Coronary artery (tissue), 2 donors: Measurements from ENCODE around the gene DSCAML1.

Source experiments
- DNase-seq: peaks from one replicate; pipeline ENCODE4 v3.0.0-alpha.2; 2017; ENCODE audit warnings: low spot score
- H3K27ac ChIP-seq, 2 donors: fragments of 200-600 bp; sonication (generic); one replicate each; pipeline ENCODE4 v1.5.1; 2016 to 2019
- H3K4me3 ChIP-seq: fragments of 200-600 bp; sonication (generic); 2 replicates; pipeline ENCODE4 v1.5.1; 2016; ENCODE audit warnings: mild to moderate bottlenecking, moderate library complexity
- CTCF ChIP-seq: fragments of 200-600 bp; sonication (generic); IDR thresholded peaks from one replicate; pipeline ENCODE4 v1.5.1; 2019; ENCODE audit warnings: antibody characterized with exemption

The DSCAML1 gene

GRCh38 chr11:117710211-117710610, 86.8 kb downstream of the DSCAML1 start:
- DNase-seq = no peak
- Histone ChIP-seq H3K4me3 (no peak overlapping the region), H3K27ac (no peak overlapping the region)
- TF ChIP-seq CTCF = no peak

GRCh38 chr11:117706322-117706814, 90.6 kb downstream of the DSCAML1 start:
- no peak overlapping the region for H3K27ac ChIP-seq
- no peak for TF ChIP-seq CTCF
- no peak for DNase-seq
- no peak overlapping the region for H3K4me3 ChIP-seq

GRCh38 chr11:117705866-117706265, 91.2 kb downstream of the DSCAML1 start:
- no peak for TF ChIP-seq CTCF
- no peak for DNase-seq
- no peak overlapping the region for H3K4me3 ChIP-seq
- no peak overlapping the region for H3K27ac ChIP-seq

GRCh38 chr11:117704395-117705100, 92.5 kb downstream of the DSCAML1 start:
- no peak for DNase-seq
- Histone ChIP-seq H3K4me3 (no peak overlapping the region), H3K27ac (no peak overlapping the region)
- no peak for TF ChIP-seq CTCF

GRCh38 chr11:117702946-117703598, 93.9 kb downstream of the DSCAML1 start:
- DNase-seq = no peak
- no peak for TF ChIP-seq CTCF
- Histone ChIP-seq H3K27ac (no peak overlapping the region), H3K4me3 (no peak overlapping the region)

- Histone ChIP-seq H3K27ac (no peak overlapping the region), H3K4me3 (no peak overlapping the region)
- no peak for DNase-seq
- no peak for TF ChIP-seq CTCF
These were observed 95.2 kb downstream of the DSCAML1 start for GRCh38 chr11:117701781-117702180.

GRCh38 chr11:117700551-117700950, 96.5 kb downstream of the DSCAML1 start:
- Histone ChIP-seq H3K4me3 (no peak overlapping the region), H3K27ac (no peak overlapping the region)
- no peak for TF ChIP-seq CTCF
- DNase-seq = no peak
